HCT116 (cell line): ENCODE results near the gene POU3F4. TPM values are rescaled to one million over a fixed set of nuclear protein-coding genes. Genes with fewer than 3 reads are reported as not detected.

ENCODE experiments used
- ATAC-seq: fragments of 200-7000 bp; cut with Tn5 transposase; 2 replicates; pipeline ENCODE4 v1.9.1; 2020; ENCODE audit warnings: mild to moderate bottlenecking, moderate library complexity
- BruUV-seq: library from RNA; stranded (reverse); fragments of 400-500 nt; replicated peaks from 2 replicates; lab custom pipeline; 2021; lab: Mats Ljungman, UMichigan
- CTCF ChIA-PET: fragments of 300-600 bp; sonication (Branson Sonifier 250); formaldehyde crosslinking; loops from one replicate; lab custom pipeline; 2021; ENCODE audit warnings: antibody characterized with exemption; lab: Charles Lee
- POLR2A ChIA-PET: fragments of 300-600, 350-600 bp; sonication (Branson Sonifier 250); formaldehyde crosslinking; loops from one replicate; lab custom pipeline; 2021; ENCODE audit warnings: antibody characterized with exemption; lab: Charles Lee
- RAD21 ChIA-PET, 2 experiments: fragments of 300-600 bp; sonication (Branson Sonifier 250); formaldehyde crosslinking; loops; one replicate each; lab custom pipeline; 2023; ENCODE audit warnings: low total read pairs in 2 of 2; ENCODE audit not compliant: uncharacterized antibody in 2 of 2, unreplicated experiment in 2 of 2, low non-redundant PET in 1 of 2; lab: Charles Lee
- DNase-seq: peaks from one replicate; pipeline ENCODE4 v3.0.0-alpha.2; 2010; ENCODE audit warnings: low read depth, low spot score
- H2AFZ ChIP-seq: fragments of 200-600 bp; shearing (Covaris generic), sonication (generic); 2 replicates; pipeline ENCODE4 v1.6.1; 2017; ENCODE audit warnings: low read depth, mixed run types, mixed read lengths, antibody characterized with exemption, low read length; ENCODE audit not compliant: poor library complexity, severe bottlenecking
- H3K27ac ChIP-seq: 2 replicates; pipeline ENCODE4 v1.5.1; 2012; ENCODE audit warnings: low read depth, low read length
- H3K27me3 ChIP-seq: fragments of 200-600 bp; sonication (generic); 2 replicates; pipeline ENCODE4 v1.6.1; 2016; ENCODE audit warnings: mixed run types, low read length, mixed read lengths; ENCODE audit not compliant: insufficient read depth
- H3K36me3 ChIP-seq, 2 experiments: fragments of 200-500 bp in 1 of 2; fragments of 200-600 bp in 1 of 2; sonication (Bioruptor generic) in 1 of 2; sonication (generic) in 1 of 2; 2 replicates each; pipeline versions ENCODE4 v1.5.1 to v1.6.1; 2014 to 2016; ENCODE audit warnings: low read length in 2 of 2, inconsistent platforms in 1 of 2, mixed read lengths in 1 of 2, mixed run types in 1 of 2; ENCODE audit not compliant: insufficient read depth in 2 of 2, control insufficient read depth in 1 of 2
- H3K4me1 ChIP-seq, 2 experiments: fragments of 200-600 bp in 1 of 2; sonication (generic) in 1 of 2; 2 replicates each; pipeline versions ENCODE4 v1.5.1 to v1.6.1; 2012 to 2017; ENCODE audit warnings: low read length in 2 of 2, inconsistent platforms in 1 of 2, mild to moderate bottlenecking in 1 of 2, mixed read lengths in 1 of 2, mixed run types in 1 of 2, moderate library complexity in 1 of 2; ENCODE audit not compliant: insufficient read depth in 2 of 2, control insufficient read depth in 1 of 2
- H3K4me2 ChIP-seq: fragments of 200-600 bp; sonication (generic); 2 replicates; pipeline ENCODE4 v1.6.1; 2017; ENCODE audit warnings: mixed run types, low read length, mixed read lengths
- H3K4me3 ChIP-seq, 2 experiments: fragments of 200-600 bp in 1 of 2; sonication (generic) in 1 of 2; replicated peaks in 1 of 2; 2 replicates each; pipeline ENCODE4 v1.5.1; 2011 to 2016; ENCODE audit warnings: low read length in 2 of 2, control low read depth in 1 of 2, low read depth in 1 of 2, mild to moderate bottlenecking in 1 of 2, mixed read lengths in 1 of 2, mixed run types in 1 of 2
- H3K79me2 ChIP-seq: fragments of 200-600 bp; sonication (generic); 2 replicates; pipeline ENCODE4 v1.6.1; 2017; ENCODE audit warnings: mild to moderate bottlenecking, mixed run types, low read length, moderate library complexity, mixed read lengths; ENCODE audit not compliant: insufficient read depth
- H3K9ac ChIP-seq: fragments of 200-600 bp; sonication (generic); 2 replicates; pipeline ENCODE4 v1.6.1; 2016; ENCODE audit warnings: low read length, mixed read lengths
- H3K9me2 ChIP-seq: fragments of 200-600 bp; sonication (generic), shearing (Covaris generic); 2 replicates; pipeline ENCODE4 v1.6.1; 2017; ENCODE audit warnings: mixed run types, mild to moderate bottlenecking, moderate library complexity; ENCODE audit not compliant: insufficient read depth
- H3K9me3 ChIP-seq, 2 experiments: fragments of 200-500 bp in 1 of 2; fragments of 200-600 bp in 1 of 2; sonication (Bioruptor generic) in 1 of 2; sonication (generic) in 1 of 2; 2 replicates each; pipeline ENCODE4 v1.6.1; 2014 to 2017; ENCODE audit warnings: low read length in 2 of 2, mixed read lengths in 2 of 2, inconsistent platforms in 1 of 2, low read depth in 1 of 2, mild to moderate bottlenecking in 1 of 2, mixed run types in 1 of 2, moderate library complexity in 1 of 2; ENCODE audit not compliant: control insufficient read depth in 1 of 2, insufficient read depth in 1 of 2
- H4K20me1 ChIP-seq: fragments of 200-600 bp; sonication (generic), shearing (Covaris generic); 2 replicates; pipeline ENCODE4 v1.6.1; 2017; ENCODE audit warnings: mixed run types, mild to moderate bottlenecking, moderate library complexity; ENCODE audit not compliant: insufficient read depth
- ATF3 ChIP-seq: IDR thresholded peaks from 2 replicates; pipeline ENCODE4 v1.6.1; 2012
- CBX3 ChIP-seq: IDR thresholded peaks from 2 replicates; pipeline ENCODE4 v1.6.1; 2012; ENCODE audit warnings: low read depth
- CEBPB ChIP-seq: IDR thresholded peaks from 2 replicates; pipeline ENCODE4 v1.6.1; 2012; ENCODE audit warnings: low read depth
- CTCF ChIP-seq, 3 experiments: fragments of 200-600 bp in 1 of 3; sonication (generic) in 1 of 3; IDR thresholded peaks in 2 of 3; conservative IDR thresholded peaks in 1 of 3; 2 replicates each; pipeline ENCODE4 v1.5.1; 2012 to 2017; ENCODE audit warnings: low read depth in 2 of 3, low read length in 2 of 3, antibody characterized with exemption in 1 of 3, borderline replicate concordance in 1 of 3, control low read depth in 1 of 3, mild to moderate bottlenecking in 1 of 3, mixed read lengths in 1 of 3, mixed run types in 1 of 3, moderate library complexity in 1 of 3; ENCODE audit not compliant: insufficient read depth in 1 of 3
- ELF1 ChIP-seq: IDR thresholded peaks from 2 replicates; pipeline ENCODE4 v1.6.1; 2012; ENCODE audit warnings: low read depth, borderline replicate concordance
- FOSL1 ChIP-seq: IDR thresholded peaks from 2 replicates; pipeline ENCODE4 v1.6.1; 2012; ENCODE audit warnings: low read depth
- JUND ChIP-seq: IDR thresholded peaks from 2 replicates; pipeline ENCODE4 v1.6.1; 2012
- POLR2A ChIP-seq: IDR thresholded peaks from 2 replicates; pipeline ENCODE4 v1.7.0; 2011; ENCODE audit warnings: borderline replicate concordance; ENCODE audit not compliant: insufficient read depth, insufficient read length; ENCODE audit errors: extremely low read depth
- POLR2AphosphoS5 ChIP-seq: IDR thresholded peaks from 2 replicates; pipeline ENCODE4 v1.6.1; 2011; ENCODE audit warnings: mild to moderate bottlenecking, low read depth, low read length, moderate library complexity
- REST ChIP-seq: IDR thresholded peaks from 2 replicates; pipeline ENCODE4 v1.6.1; 2012; ENCODE audit warnings: low read depth
- SIN3A ChIP-seq: IDR thresholded peaks from 2 replicates; pipeline ENCODE4 v1.6.1; 2012; ENCODE audit warnings: low read depth
- SP1 ChIP-seq: IDR thresholded peaks from 2 replicates; pipeline ENCODE4 v1.6.1; 2012; ENCODE audit warnings: low read depth
- SRF ChIP-seq: IDR thresholded peaks from 2 replicates; pipeline ENCODE4 v1.6.1; 2012; ENCODE audit warnings: low read depth
- ZBTB33 ChIP-seq: IDR thresholded peaks from 2 replicates; pipeline ENCODE4 v1.6.1; 2011; ENCODE audit warnings: mild to moderate bottlenecking, low read length, moderate library complexity; ENCODE audit not compliant: insufficient replicate concordance; ENCODE audit errors: extremely low read depth
- ZFX ChIP-seq: fragments of 450-650 bp; IDR thresholded peaks from 2 replicates; pipeline ENCODE4 v1.6.1; 2017
- ZNF274 ChIP-seq: fragments of 200-500 bp; sonication (Bioruptor generic); IDR thresholded peaks from 2 replicates; pipeline ENCODE4 v1.6.1; 2014; ENCODE audit warnings: mild to moderate bottlenecking, low read depth, low read length, inconsistent platforms
- intact Hi-C: fragments of 100-400 bp; cut with micrococcal nuclease; formaldehyde crosslinking; loops from 2 replicates; pipeline ENCODE4 v1.10.0; 2022
- total RNA-seq: library from RNA; stranded (reverse); gene quantifications from one replicate; pipeline ENCODE4 v1.2.1, GENCODE V29; 2021; ENCODE audit not compliant: unreplicated experiment

POU3F4 gene
- total RNA-seq, 1 experiment from 2014 or later, result not detected

GRCh38 chrX:83535417-83536196 lies 27.5 kb downstream of the POU3F4 start:
- ChIA-PET RAD21 (no interaction called here), CTCF (no interaction called here), POLR2A (no interaction called here)
- intact Hi-C loops, result no loop called here
- TF ChIP-seq SP1 (no peak), ELF1 (no peak), POLR2AphosphoS5 (no peak), POLR2A (no peak), CTCF (IDR thresholded peaks at IDR 0.05 in 2 of 3, conservative IDR thresholded peaks at IDR 0.05 in 1 of 3; ENCODE audit: borderline replicate concordance in 1 of 3, insufficient read depth in 1 of 3, low read depth in 2 of 3, low read length in 2 of 3) (no peak), JUND (no peak), ZNF274 (no peak), ZBTB33 (no peak), SRF (no peak), FOSL1 (no peak), SIN3A (no peak), ATF3 (no peak), REST (no peak), CBX3 (no peak), CEBPB (no peak), ZFX (no peak)
- Histone ChIP-seq H4K20me1 (no peaks in the 10 kb centered on the region), H2AFZ (no peak overlapping the region), H3K9me3 (no peaks in the 10 kb centered on the region), H3K4me3 (no peak overlapping the region), H3K27me3 (no peaks in the 10 kb centered on the region), H3K4me2 (no peak overlapping the region), H3K9me2 (no peaks in the 10 kb centered on the region), H3K36me3 (no peaks in the 10 kb centered on the region), H3K4me1 (no peaks in the 10 kb centered on the region), H3K79me2 (no peaks in the 10 kb centered on the region), H3K27ac (no peak overlapping the region), H3K9ac (no peak overlapping the region)
- no TSS peak for BruUV-seq
- DNase-seq, result no peak
- ATAC-seq, result no peak
